Measurements from ENCODE around the gene MICAL3.

MICAL3 gene

DNA sequence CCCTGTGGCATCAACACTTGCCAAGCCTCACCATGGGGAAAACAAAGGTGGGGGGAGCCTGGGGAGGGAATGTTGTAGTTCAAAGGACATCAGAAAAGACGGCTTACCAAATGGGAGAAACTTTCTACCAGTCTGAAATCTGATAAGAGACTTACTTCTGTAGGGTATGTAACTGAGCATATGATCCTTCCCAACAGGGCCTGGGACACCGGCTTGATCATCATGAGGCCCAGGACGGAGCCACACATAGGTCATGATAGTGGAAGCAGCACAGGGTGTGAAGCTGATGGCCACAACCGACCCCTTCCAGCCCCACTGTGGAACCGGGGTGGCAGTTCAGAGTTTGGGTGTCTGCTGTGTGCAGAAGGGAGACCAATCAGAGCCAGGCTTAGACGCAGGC lies 51.1 kb downstream of the MICAL3 start:
- Mint-ChIP-seq H3K27me3 (ENCODE audit: low read depth) (peaks cover 3% of the 10 kb centered on the region), H3K27ac (no peak overlapping the region), H3K4me3 (no peak overlapping the region), H3K36me3 (ENCODE audit: low read depth) (peaks cover 4% of the 10 kb centered on the region), H3K9me3 (no peaks in the 10 kb centered on the region), H3K4me1 (ENCODE audit: low read depth) (peaks cover 15% of the 10 kb centered on the region)
- no peak for DNase-seq (ENCODE audit: low spot score)

DNA sequence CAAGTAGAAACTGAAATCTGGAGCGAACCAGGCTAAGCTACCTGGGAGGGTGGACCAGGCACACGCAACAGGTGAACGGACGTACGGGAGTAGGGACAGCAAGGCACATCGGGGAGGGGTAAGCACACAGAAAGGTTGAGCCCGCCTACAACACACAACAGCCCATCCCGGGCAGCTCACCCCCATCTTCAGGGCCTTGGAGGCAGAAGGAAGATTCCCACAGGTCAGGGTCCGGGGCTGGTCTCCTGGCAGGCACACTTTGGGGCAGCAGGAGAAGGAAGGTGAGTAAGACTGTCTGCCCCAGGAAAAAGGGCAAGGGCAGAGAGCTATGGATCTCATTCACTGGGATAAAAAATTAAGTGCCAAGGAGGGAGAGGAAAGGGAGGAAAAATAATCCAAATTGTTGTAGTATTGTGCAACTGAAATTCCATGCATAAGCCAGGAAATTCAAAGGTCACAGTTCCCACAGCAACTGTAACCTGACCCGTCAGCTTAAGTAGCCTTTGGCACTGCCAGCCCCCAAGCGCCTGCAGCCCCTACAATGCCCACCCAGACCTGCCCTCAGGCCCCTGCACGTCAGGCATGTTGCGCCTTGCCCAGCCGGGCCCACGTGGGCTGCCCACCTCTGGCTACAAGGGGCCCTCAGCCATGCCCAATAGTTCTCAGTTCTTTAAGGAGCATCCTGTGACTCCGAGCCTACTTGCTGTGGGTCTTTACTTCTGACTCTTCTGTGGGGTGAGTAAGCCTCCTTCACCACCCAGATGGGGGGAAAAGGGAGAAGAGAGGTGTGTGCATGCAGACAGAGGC lies 51.8 kb downstream of the MICAL3 start:
- DNase-seq (ENCODE audit: low spot score): no peak
- Mint-ChIP-seq H3K9me3 (no peaks in the 10 kb centered on the region), H3K27ac (no peak overlapping the region)

DNA sequence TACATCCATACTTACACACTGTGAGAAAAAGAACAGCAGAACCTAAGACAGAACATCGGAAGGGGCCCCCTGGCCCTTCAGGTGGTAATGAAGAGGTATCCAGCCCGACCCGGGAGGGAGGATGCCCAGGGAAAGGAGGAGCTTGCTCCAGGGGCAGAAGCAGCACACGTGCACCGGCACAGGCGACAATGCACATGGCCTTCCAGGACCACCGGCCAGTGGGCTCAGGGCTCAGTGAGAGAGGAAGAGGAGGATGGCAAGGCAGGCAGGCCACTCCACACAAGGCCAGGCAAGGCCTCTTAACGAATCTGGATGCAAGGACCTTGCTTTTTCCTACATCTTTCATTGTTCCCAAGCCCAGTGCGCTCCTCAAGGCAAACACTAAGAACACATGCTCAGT lies 52.6 kb downstream of the MICAL3 start:
- Mint-ChIP-seq H3K27ac (no peak overlapping the region), H3K4me1 (ENCODE audit: low read depth) (peaks cover 15% of the 10 kb centered on the region)

More for the DNA sequence above, 51.8 kb downstream of the MICAL3 start:
- Mint-ChIP-seq H3K4me3 (no peak overlapping the region), H3K4me1 (ENCODE audit: low read depth) (peaks cover 15% of the 10 kb centered on the region), H3K36me3 (ENCODE audit: low read depth) (peaks cover 2% of the 10 kb centered on the region), H3K27me3 (ENCODE audit: low read depth) (peaks cover 3% of the 10 kb centered on the region)

DNA sequence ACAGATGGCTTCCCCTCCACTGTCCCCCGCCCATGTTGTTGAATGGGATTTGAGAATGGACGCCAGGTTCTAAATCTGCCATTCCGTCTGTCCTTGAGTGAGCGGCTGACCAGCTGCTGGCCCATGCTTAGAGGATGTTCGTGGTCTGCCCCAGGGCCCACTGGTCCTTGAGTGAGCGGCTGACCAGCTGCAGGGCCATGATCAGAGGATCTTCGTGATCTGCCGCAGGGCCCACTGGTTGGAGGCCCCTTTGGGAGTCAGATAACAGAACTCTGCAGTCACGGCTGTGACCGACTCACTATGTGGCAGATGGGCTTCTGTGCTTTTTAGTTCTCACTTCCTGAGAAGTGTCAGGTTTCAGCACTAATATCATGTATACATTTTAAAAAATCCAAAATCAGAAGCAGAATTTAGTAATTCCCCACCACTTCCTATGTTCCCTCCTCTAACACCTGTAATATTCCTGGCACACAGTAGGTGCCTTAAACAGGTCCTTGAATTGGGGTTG lies 54.1 kb downstream of the MICAL3 start:
- Mint-ChIP-seq H3K36me3 (ENCODE audit: low read depth) (no peaks in the 10 kb centered on the region), H3K4me3 (no peak overlapping the region), H3K9me3 (no peaks in the 10 kb centered on the region), H3K4me1 (ENCODE audit: low read depth) (peaks cover 11% of the 10 kb centered on the region), H3K27me3 (ENCODE audit: low read depth) (no peaks in the 10 kb centered on the region), H3K27ac (no peak overlapping the region)
- DNase-seq (ENCODE audit: low spot score): no peak

More for the DNA sequence above, 52.6 kb downstream of the MICAL3 start:
- Mint-ChIP-seq H3K36me3 (ENCODE audit: low read depth) (no peaks in the 10 kb centered on the region), H3K27me3 (ENCODE audit: low read depth) (no peaks in the 10 kb centered on the region), H3K4me3 (no peak overlapping the region), H3K9me3 (no peaks in the 10 kb centered on the region)
- DNase-seq (ENCODE audit: low spot score): no peak

DNA sequence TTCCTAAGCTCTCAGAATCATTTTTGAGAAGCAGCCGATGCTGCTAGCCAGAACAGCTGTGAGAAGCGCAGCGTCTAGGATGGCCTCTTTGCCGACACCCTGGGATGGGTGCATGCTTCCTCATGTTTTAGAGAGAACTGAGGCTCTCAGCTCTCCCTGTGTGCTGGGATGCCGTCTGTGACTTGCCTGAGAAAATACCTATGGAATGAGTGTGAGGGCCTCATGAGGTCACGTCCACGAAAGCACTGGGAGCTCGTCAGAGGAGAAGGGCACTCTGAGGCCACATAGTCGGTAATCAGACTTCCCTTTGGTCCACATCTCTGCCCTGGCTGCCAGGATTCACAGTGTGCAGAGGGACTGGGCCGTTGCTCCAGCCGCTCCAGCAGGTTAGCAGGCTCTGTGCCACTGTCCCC lies 54.7 kb downstream of the MICAL3 start:
- no peaks in the 10 kb centered on the region for H3K36me3 Mint-ChIP-seq (ENCODE audit: low read depth)
- no peak overlapping the region for H3K27ac Mint-ChIP-seq
- H3K4me3 Mint-ChIP-seq: no peak overlapping the region
- no peak for DNase-seq (ENCODE audit: low spot score)
- peaks cover 6% of the 10 kb centered on the region for H3K4me1 Mint-ChIP-seq (ENCODE audit: low read depth)
- H3K9me3 Mint-ChIP-seq: no peaks in the 10 kb centered on the region
- H3K27me3 Mint-ChIP-seq (ENCODE audit: low read depth): no peaks in the 10 kb centered on the region

DNA sequence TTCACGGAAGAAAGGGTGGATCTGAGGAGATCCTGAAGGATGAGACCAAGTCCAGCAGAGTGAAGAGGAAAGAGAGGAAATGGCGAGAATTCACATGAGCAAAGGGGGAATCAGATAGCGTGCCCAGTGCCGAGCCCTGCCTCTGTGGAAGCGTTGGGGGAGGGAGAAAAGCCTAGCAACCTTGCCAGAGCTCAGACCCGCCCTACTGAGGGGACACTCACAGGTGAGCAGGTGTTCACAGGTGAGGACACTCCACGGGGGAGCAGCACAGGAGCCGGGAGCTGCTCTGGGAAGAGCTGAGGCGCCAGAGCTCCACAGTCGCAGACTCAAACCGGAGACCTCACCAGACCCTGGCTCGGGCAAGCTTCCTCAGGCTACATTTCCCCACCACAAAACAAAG lies 56.2 kb downstream of the MICAL3 start:
- no peaks in the 10 kb centered on the region for H3K36me3 Mint-ChIP-seq (ENCODE audit: low read depth)
- no peak for DNase-seq (ENCODE audit: low spot score)
- no peak overlapping the region for H3K27ac Mint-ChIP-seq
- peaks cover 2% of the 10 kb centered on the region for H3K4me1 Mint-ChIP-seq (ENCODE audit: low read depth)
- H3K4me3 Mint-ChIP-seq: no peak overlapping the region
- H3K9me3 Mint-ChIP-seq: no peaks in the 10 kb centered on the region
- no peaks in the 10 kb centered on the region for H3K27me3 Mint-ChIP-seq (ENCODE audit: low read depth)

DNA sequence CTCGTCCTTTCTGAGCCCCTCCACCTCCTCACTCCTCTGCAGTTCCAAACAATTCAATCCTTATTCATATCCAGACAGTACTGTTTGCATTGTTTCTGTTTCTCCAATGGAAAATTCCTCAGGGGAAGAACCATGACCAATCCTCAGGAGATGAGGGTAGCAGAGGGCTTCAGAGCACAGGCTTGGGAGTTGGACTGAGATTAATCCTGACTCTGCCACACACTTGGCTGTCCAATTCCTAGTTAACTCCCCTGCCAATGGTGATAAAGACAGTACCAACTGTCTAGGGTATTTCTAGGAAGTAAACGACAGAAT lies 58.0 kb downstream of the MICAL3 start:
- no peak overlapping the region for H3K27ac Mint-ChIP-seq
- no peaks in the 10 kb centered on the region for H3K36me3 Mint-ChIP-seq (ENCODE audit: low read depth)
- H3K27me3 Mint-ChIP-seq (ENCODE audit: low read depth): no peaks in the 10 kb centered on the region
- no peaks in the 10 kb centered on the region for H3K9me3 Mint-ChIP-seq
- peaks cover 2% of the 10 kb centered on the region for H3K4me1 Mint-ChIP-seq (ENCODE audit: low read depth)
- no peak for DNase-seq (ENCODE audit: low spot score)
- H3K4me3 Mint-ChIP-seq: no peak overlapping the region

DNA sequence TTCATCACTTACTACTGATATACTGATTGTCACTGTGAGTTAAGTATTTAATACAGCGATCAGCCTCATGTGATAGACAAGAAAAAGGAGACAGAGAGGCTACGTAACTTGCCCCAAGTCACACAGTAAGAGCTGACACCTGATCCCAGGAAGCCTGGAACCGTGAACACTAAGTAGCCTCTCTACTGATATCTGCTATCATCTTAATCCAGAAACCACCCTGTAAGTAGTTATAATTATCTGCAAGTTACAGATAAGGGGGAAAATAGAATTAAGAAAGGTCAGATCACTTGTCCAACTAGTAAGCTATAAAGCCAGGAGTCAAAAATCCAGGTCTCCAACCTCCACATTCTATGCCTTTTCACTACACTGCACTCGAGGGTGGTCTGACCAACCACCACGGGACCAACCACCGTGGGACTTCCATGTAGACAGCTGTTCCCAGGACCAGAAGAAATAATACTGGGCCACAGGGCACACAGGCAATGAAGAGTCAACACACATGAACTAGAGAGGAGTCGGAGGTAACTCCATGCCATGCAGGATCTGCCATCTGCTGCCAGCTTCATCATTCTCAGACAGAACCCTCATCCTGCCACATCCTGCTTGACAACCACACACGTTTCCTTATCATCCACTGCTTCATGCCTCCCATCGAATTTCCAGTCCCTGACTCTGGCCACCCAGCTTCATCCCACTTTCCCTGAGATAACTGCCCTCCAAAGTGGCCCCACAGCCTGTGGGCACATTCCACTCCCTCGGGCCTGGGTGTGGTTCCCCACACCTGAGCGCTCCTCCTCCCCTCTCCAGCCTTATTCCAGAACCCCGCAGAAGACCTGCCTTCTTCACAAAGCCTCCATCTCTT lies 58.6 kb downstream of the MICAL3 start:
- no peak overlapping the region for H3K27ac Mint-ChIP-seq
- peaks cover 2% of the 10 kb centered on the region for H3K4me1 Mint-ChIP-seq (ENCODE audit: low read depth)

DNA sequence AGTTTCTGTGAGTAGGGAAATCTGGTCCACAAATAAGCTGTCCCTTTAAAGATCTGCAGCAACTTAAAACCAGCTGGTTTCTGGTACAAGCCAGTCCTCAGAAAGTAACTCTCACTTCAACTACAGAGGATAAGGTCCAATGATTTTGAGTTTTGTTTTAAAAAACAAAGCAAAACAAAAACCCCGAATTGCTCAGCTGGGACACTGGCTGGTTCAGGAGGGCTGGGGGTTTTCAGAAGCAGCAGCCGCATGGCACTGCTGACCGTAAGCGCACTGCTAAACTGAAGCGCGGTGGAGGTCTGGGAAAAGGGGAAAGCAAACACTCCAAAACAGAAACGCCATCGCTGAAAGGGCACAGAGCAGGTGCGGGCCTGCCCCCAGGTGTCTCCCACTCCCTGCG lies 59.7 kb downstream of the MICAL3 start:
- H3K4me1 Mint-ChIP-seq (ENCODE audit: low read depth): peaks cover 2% of the 10 kb centered on the region
- H3K9me3 Mint-ChIP-seq: no peaks in the 10 kb centered on the region
- no peak overlapping the region for H3K27ac Mint-ChIP-seq
- H3K4me3 Mint-ChIP-seq: no peak overlapping the region
- no peaks in the 10 kb centered on the region for H3K36me3 Mint-ChIP-seq (ENCODE audit: low read depth)
- H3K27me3 Mint-ChIP-seq (ENCODE audit: low read depth): no peaks in the 10 kb centered on the region
- no peak for DNase-seq (ENCODE audit: low spot score)

More for the DNA sequence above, 58.6 kb downstream of the MICAL3 start:
- Mint-ChIP-seq H3K36me3 (ENCODE audit: low read depth) (no peaks in the 10 kb centered on the region), H3K27me3 (ENCODE audit: low read depth) (no peaks in the 10 kb centered on the region), H3K4me3 (no peak overlapping the region), H3K9me3 (no peaks in the 10 kb centered on the region)
- DNase-seq (ENCODE audit: low spot score): no peak

DNA sequence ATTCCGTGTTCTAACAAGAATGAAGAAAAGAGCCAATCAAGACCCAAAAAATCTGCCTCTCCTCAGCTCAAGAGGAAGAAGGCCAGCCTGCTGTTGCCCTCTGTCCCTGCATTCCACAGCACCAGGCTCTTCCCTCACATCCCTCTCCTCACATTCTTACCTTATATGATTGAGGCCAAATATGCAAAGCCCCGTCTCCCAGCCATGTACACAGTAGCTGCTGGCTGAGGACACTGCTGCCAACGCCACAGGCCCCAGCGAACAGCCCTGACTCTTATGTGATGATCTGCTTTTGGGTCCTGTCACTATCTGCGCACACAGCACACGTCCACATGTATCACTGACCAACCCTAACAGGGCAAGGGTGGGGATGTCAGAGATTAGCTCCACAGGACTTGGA lies 60.2 kb downstream of the MICAL3 start:
- Mint-ChIP-seq H3K27me3 (ENCODE audit: low read depth) (no peaks in the 10 kb centered on the region), H3K9me3 (no peaks in the 10 kb centered on the region), H3K36me3 (ENCODE audit: low read depth) (no peaks in the 10 kb centered on the region), H3K4me3 (no peak overlapping the region), H3K4me1 (ENCODE audit: low read depth) (peaks cover 2% of the 10 kb centered on the region), H3K27ac (no peak overlapping the region)
- no peak for DNase-seq (ENCODE audit: low spot score)

DNA sequence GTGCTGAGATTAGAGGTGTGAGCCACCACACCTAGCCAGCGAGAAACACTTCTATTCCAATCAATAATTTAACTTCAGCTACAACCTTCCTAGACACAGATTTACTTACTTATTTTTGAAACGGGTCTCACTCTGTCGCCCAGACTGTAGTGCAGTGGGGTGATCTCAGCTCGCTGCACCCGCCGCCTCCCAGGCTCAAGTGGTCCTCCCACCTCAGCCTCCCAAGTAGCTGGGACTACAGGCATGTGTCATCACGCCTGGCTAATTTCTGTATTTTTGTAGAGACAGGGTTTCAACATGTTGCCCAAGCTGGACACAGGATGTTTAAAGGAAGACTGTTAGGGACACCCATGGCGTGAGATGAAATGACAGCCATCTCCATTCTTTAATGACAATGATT lies 61.3 kb downstream of the MICAL3 start:
- H3K36me3 Mint-ChIP-seq (ENCODE audit: low read depth): no peaks in the 10 kb centered on the region
- no peak for DNase-seq (ENCODE audit: low spot score)
- H3K4me1 Mint-ChIP-seq (ENCODE audit: low read depth): peaks cover 2% of the 10 kb centered on the region
- no peaks in the 10 kb centered on the region for H3K9me3 Mint-ChIP-seq
- no peak overlapping the region for H3K27ac Mint-ChIP-seq
- no peaks in the 10 kb centered on the region for H3K27me3 Mint-ChIP-seq (ENCODE audit: low read depth)
- no peak overlapping the region for H3K4me3 Mint-ChIP-seq

DNA sequence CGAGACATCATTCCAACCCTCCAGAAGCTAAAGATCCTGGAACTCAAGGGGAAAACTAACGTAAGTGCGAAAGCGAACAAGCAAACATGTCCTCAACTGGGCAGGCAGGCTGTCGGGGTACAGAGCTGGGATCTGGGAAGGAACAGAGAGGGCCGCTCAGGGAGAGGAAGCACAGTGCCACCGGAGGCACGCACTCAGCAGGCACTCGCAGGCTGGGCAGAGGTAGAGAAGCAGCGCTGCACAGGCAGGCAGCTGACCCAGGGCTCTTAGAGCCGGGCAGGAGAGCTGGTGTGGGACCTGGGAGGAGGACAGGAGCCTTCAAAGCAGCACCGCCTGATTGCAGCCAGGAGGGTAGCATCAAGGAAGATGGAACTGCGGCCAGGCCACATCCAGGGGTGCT lies 62.2 kb downstream of the MICAL3 start:
- Mint-ChIP-seq H3K36me3 (ENCODE audit: low read depth) (no peaks in the 10 kb centered on the region), H3K9me3 (no peaks in the 10 kb centered on the region), H3K27ac (no peak overlapping the region), H3K27me3 (ENCODE audit: low read depth) (no peaks in the 10 kb centered on the region), H3K4me1 (ENCODE audit: low read depth) (peaks cover 2% of the 10 kb centered on the region), H3K4me3 (no peak overlapping the region)
- DNase-seq (ENCODE audit: low spot score): no peak

DNA sequence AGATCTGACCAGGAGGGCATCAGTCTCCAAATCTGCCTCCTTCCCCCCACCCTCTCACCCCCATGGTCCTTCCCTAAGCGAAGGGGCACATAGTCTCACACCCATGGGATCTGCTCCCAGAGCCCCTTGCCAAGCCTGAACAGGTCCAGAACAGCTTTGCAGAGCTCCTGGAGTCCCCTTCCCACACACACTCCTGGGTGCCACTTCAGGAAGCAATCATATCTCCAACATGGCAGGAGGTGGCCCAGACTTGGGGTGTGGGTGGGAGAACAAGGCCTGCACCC lies 63.0 kb downstream of the MICAL3 start:
- Mint-ChIP-seq H3K4me1 (ENCODE audit: low read depth) (peaks cover 2% of the 10 kb centered on the region), H3K9me3 (no peaks in the 10 kb centered on the region), H3K36me3 (ENCODE audit: low read depth) (no peaks in the 10 kb centered on the region), H3K27me3 (ENCODE audit: low read depth) (no peaks in the 10 kb centered on the region), H3K27ac (no peak overlapping the region), H3K4me3 (no peak overlapping the region)
- no peak for DNase-seq (ENCODE audit: low spot score)

DNA sequence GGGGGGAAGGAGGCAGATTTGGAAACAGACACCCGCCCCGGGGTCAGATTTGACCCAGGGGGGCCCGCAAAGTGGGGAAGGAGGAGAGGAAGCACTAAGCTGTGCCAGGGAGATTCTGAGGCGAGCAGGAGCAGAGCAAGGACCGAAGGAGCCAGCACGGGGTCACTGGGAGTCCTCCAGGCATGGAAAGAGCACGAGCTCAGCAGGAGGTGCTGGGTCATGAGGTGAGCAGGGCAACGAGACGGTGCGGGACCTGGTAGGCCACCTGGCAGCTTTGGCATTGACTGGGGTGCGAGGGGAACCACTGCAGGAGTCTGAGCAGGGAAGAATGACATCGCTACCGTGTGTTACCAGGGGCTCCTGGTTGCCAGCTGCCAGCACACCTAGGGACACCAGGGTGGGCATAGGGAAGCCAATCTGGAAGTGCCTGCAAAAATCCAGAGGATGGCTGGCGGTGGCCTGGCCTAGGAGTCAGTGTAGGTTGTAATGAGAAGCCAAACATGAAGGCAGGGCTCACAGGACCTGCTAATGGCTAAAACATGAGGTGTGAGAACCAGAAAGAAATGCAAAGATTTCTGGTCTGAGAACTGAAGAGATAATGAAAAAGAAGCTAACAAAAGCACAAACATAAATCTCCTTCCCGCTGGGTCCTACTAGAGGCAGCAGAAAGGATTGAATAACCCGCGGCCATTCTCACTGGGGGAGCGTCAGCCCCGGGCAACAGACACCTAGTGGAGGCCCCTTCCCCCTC lies 63.5 kb downstream of the MICAL3 start:
- H3K27ac Mint-ChIP-seq: no peak overlapping the region
- no peak overlapping the region for H3K4me3 Mint-ChIP-seq
- H3K4me1 Mint-ChIP-seq (ENCODE audit: low read depth): no peaks in the 10 kb centered on the region
- no peaks in the 10 kb centered on the region for H3K27me3 Mint-ChIP-seq (ENCODE audit: low read depth)
- H3K9me3 Mint-ChIP-seq: no peaks in the 10 kb centered on the region
- no peak for DNase-seq (ENCODE audit: low spot score)
- H3K36me3 Mint-ChIP-seq (ENCODE audit: low read depth): no peaks in the 10 kb centered on the region

Measured in T-helper 2 cell treated with Interferon-gamma antibody and Interleukin-4, amounts not matched to agents 5 μg/mL and 100 μg/mL, for 36 hours (primary cell).